HepG2 (cell line): Measurements from ENCODE around the gene ABCC10. TPM values are rescaled to one million over a fixed set of nuclear protein-coding genes. Genes with fewer than 3 reads are reported as not detected.

Source experiments
- AKAP8 ChIP-seq: sonication (generic); formaldehyde crosslinking; IDR thresholded peaks from 2 replicates; pipeline ENCODE4 v1.5.1; 2020; ENCODE audit warnings: mild to moderate bottlenecking, missing genetic modification reagents
- ASH2L ChIP-seq: fragments of 300-600, 200-600 bp; sonication (generic); IDR thresholded peaks from 2 replicates; pipeline ENCODE4 v1.7.0; 2017; ENCODE audit warnings: low read depth, mild to moderate bottlenecking, moderate library complexity, mixed read lengths, low read length; ENCODE audit not compliant: insufficient read length
- ELF4 ChIP-seq: sonication (generic); formaldehyde crosslinking; IDR thresholded peaks from 2 replicates; pipeline ENCODE4 v1.5.0; 2020; ENCODE audit warnings: missing genetic modification reagents, mild to moderate bottlenecking, moderate library complexity, borderline replicate concordance
- GATAD1 ChIP-seq: IDR thresholded peaks from 2 replicates; pipeline ENCODE4 v1.6.1; 2016; ENCODE audit warnings: missing genetic modification reagents, missing compliant biosample characterization
- KDM5A ChIP-seq: fragments of 200-600 bp; sonication (generic); IDR thresholded peaks from 2 replicates; pipeline ENCODE4 v1.7.0; 2018; ENCODE audit warnings: antibody characterized with exemption, mild to moderate bottlenecking, low read length, borderline replicate concordance
- KLF6 ChIP-seq: IDR thresholded peaks from 2 replicates; pipeline ENCODE4 v1.8.0; 2016; ENCODE audit warnings: missing biosample characterization, missing genetic modification reagents
- NCOR1 ChIP-seq: fragments of 200-600 bp; sonication (generic); IDR thresholded peaks from 2 replicates; pipeline ENCODE4 v1.7.0; 2017; ENCODE audit warnings: antibody characterized with exemption, low read length, borderline replicate concordance
- NR2F2 ChIP-seq: IDR thresholded peaks from 2 replicates; pipeline ENCODE4 v1.6.1; 2012; ENCODE audit warnings: low read depth, inconsistent platforms, borderline replicate concordance
- PLRG1 ChIP-seq: fragments of 450-650 bp; conservative IDR thresholded peaks from 2 replicates; pipeline ENCODE4 v1.6.1; 2016
- RAD51 ChIP-seq: fragments of 450-650 bp; IDR thresholded peaks from 2 replicates; pipeline ENCODE4 v1.6.1; 2016; ENCODE audit warnings: borderline replicate concordance
- RARG ChIP-seq: sonication (generic); formaldehyde crosslinking; IDR thresholded peaks from 2 replicates; pipeline ENCODE4 v1.4.0; 2020; ENCODE audit warnings: low read depth, mild to moderate bottlenecking, missing genetic modification reagents
- REL ChIP-seq: sonication (generic); formaldehyde crosslinking; conservative IDR thresholded peaks from 2 replicates; pipeline ENCODE4 v1.8.0; 2022; ENCODE audit warnings: mild to moderate bottlenecking, missing genetic modification reagents, moderate library complexity
- ZNF234 ChIP-seq: sonication (generic); formaldehyde crosslinking; conservative IDR thresholded peaks from 2 replicates; pipeline ENCODE4 v1.5.1; 2020; ENCODE audit warnings: mild to moderate bottlenecking, missing genetic modification reagents
- ZNF451 ChIP-seq: sonication (generic); formaldehyde crosslinking; IDR thresholded peaks from 2 replicates; pipeline ENCODE4 v1.5.0; 2020; ENCODE audit warnings: mild to moderate bottlenecking, missing genetic modification reagents
- ZNF598 ChIP-seq: sonication (generic); formaldehyde crosslinking; IDR thresholded peaks from 2 replicates; pipeline ENCODE4 v1.5.1; 2020; ENCODE audit warnings: mild to moderate bottlenecking, missing genetic modification reagents, borderline replicate concordance
- ZNF777 ChIP-seq: sonication (generic); formaldehyde crosslinking; IDR thresholded peaks from 2 replicates; pipeline ENCODE4 v1.4.0; 2020; ENCODE audit warnings: missing genetic modification reagents
- ZSCAN20 ChIP-seq: sonication (generic); formaldehyde crosslinking; IDR thresholded peaks from 2 replicates; pipeline ENCODE4 v1.4.0; 2020; ENCODE audit warnings: missing genetic modification reagents, mild to moderate bottlenecking, borderline replicate concordance
- polyA plus RNA-seq, 8 experiments: library from polyadenylated mRNA; depleted of rRNA in 3 of 8; stranded (reverse) in 7 of 8; unstranded in 1 of 8; fragments of >200 nt; fragmentation: Illumina TruSeq in 4 of 8; extraction: Trizol in 4 of 8; gene quantifications; 2 replicates each; pipeline versions ENCODE4 v1.2.1 to v1.2.3, GENCODE V29; 2011 to 2016; ENCODE audit warnings: low read depth in 4 of 8, missing spikeins in 1 of 8, mixed read lengths in 1 of 8; ENCODE audit not compliant: insufficient read depth in 1 of 8
- total RNA-seq, 5 experiments: library from RNA; depleted of rRNA; stranded (reverse); fragments of >200 nt; fragmentation: Illumina TruSeq; extraction: Trizol; gene quantifications; 2 replicates each; pipeline ENCODE4 v1.2.3, GENCODE V29; 2016; ENCODE audit warnings: low read depth in 1 of 5
- TF ChIP-seq, protein P1 (sequence below): sonication (generic); formaldehyde crosslinking; IDR thresholded peaks from 2 replicates; pipeline ENCODE4 v1.4.0; 2020; ENCODE audit warnings: missing genetic modification reagents
- TF ChIP-seq, protein P2 (sequence below), 2 experiments: fragments of 450-650 bp in 1 of 2; sonication (generic) in 1 of 2; formaldehyde crosslinking; IDR thresholded peaks; 2 replicates each; pipeline versions ENCODE4 v1.5.0 to v1.8.0; 2020 to 2022; ENCODE audit warnings: mild to moderate bottlenecking in 1 of 2, missing genetic modification reagents in 1 of 2
- TF ChIP-seq, protein P3 (sequence below): sonication (generic); formaldehyde crosslinking; IDR thresholded peaks from 2 replicates; pipeline ENCODE4 v1.5.1; 2020; ENCODE audit warnings: missing genetic modification reagents, mild to moderate bottlenecking, borderline replicate concordance
- TF ChIP-seq, protein P4 (sequence below): sonication (generic); formaldehyde crosslinking; IDR thresholded peaks from 2 replicates; pipeline ENCODE4 v1.4.0; 2020; ENCODE audit warnings: missing genetic modification reagents

Gene ABCC10
- total and polyA plus RNA-seq, 2 of the 13 experiments (the other 11 are each of a cell fraction or from before 2014, with no cell fraction given), result 16.0 to 24.3 TPM

DNA sequence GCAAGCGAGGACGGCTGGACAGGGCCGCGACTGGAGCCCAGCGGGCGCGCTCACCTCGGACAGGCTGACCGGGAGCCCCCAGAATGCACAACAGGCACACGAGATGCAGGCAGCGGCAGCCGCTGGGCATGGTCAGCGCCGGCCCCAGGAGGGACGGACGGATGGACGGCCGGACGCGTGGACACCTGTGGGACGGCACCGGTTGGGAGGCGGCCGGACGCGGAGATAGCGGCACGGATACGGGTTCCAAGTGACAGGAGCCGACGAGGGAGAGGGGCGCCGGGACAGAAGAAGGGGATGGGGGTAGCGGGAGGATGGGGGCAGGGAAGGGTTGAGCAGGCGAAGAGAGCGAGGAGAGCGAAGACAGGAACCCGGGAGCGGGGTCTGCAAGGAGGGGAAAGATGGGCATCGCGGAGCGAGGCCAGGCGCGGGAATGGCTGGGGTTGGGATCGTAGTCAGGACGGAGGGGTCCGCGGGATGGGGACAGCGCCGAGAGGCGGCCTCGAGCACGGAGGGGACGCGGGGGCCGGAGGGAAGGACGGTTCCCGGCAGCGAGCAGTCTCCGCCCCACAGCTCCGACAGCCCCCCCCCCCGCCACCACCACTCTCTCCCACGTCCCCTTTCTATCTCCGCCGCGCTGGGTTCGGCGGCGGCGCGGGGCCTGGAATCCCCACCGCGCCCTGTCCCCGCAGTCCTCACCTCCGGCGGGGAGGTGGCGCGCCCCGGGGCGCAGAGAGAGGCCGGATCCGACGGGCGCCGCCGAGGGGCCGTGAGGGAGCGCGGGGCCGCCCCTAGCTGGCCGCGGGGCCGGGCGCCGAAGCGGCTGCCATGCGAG is 27.6 kb downstream of the ABCC10 start (continued):
- TF ChIP-seq, protein P1, sequence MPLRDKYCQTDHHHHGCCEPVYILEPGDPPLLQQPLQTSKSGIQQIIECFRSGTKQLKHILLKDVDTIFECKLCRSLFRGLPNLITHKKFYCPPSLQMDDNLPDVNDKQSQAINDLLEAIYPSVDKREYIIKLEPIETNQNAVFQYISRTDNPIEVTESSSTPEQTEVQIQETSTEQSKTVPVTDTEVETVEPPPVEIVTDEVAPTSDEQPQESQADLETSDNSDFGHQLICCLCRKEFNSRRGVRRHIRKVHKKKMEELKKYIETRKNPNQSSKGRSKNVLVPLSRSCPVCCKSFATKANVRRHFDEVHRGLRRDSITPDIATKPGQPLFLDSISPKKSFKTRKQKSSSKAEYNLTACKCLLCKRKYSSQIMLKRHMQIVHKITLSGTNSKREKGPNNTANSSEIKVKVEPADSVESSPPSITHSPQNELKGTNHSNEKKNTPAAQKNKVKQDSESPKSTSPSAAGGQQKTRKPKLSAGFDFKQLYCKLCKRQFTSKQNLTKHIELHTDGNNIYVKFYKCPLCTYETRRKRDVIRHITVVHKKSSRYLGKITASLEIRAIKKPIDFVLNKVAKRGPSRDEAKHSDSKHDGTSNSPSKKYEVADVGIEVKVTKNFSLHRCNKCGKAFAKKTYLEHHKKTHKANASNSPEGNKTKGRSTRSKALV (CRISPR knock-in tag), result peak; percentile 97
- TF ChIP-seq GATAD1 (peak; percentile 66), NCOR1 (no peak), REL (CRISPR knock-in tag) (peak; percentile 54; the same call in 1 of the 2 replicates), ZSCAN20 (CRISPR knock-in tag) (peak; percentile 51; the same call in 1 of the 2 replicates), KDM5A (no peak), ZNF234 (peak; percentile 68; the same call in 1 of the 2 replicates), ELF4 (CRISPR knock-in tag) (no peak), ZNF598 (CRISPR knock-in tag) (peak; percentile 88; the same call in 1 of the 2 replicates), ZNF777 (CRISPR knock-in tag) (peak; percentile 85), RARG (CRISPR knock-in tag) (no peak), KLF6 (no peak; the same call in 1 of the 2 replicates), PLRG1 (no peak), NR2F2 (no peak), ASH2L (peak; percentile 68), ZNF451 (CRISPR knock-in tag) (no peak), RAD51 (no peak), AKAP8 (CRISPR knock-in tag) (peak; percentile 95)
- TF ChIP-seq, protein P2, sequence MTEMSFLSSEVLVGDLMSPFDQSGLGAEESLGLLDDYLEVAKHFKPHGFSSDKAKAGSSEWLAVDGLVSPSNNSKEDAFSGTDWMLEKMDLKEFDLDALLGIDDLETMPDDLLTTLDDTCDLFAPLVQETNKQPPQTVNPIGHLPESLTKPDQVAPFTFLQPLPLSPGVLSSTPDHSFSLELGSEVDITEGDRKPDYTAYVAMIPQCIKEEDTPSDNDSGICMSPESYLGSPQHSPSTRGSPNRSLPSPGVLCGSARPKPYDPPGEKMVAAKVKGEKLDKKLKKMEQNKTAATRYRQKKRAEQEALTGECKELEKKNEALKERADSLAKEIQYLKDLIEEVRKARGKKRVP (CRISPR knock-in tag; IDR thresholded peaks at IDR 0.05), result peak; percentile 5 to 42; a peak in 1 of 4 replicates
- TF ChIP-seq, protein P3, sequence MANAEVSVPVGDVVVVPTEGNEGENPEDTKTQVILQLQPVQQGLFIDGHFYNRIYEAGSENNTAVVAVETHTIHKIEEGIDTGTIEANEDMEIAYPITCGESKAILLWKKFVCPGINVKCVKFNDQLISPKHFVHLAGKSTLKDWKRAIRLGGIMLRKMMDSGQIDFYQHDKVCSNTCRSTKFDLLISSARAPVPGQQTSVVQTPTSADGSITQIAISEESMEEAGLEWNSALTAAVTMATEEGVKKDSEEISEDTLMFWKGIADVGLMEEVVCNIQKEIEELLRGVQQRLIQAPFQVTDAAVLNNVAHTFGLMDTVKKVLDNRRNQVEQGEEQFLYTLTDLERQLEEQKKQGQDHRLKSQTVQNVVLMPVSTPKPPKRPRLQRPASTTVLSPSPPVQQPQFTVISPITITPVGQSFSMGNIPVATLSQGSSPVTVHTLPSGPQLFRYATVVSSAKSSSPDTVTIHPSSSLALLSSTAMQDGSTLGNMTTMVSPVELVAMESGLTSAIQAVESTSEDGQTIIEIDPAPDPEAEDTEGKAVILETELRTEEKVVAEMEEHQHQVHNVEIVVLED (CRISPR knock-in tag), result no peak; the same call in 1 of the 2 replicates
- TF ChIP-seq, protein P4, sequence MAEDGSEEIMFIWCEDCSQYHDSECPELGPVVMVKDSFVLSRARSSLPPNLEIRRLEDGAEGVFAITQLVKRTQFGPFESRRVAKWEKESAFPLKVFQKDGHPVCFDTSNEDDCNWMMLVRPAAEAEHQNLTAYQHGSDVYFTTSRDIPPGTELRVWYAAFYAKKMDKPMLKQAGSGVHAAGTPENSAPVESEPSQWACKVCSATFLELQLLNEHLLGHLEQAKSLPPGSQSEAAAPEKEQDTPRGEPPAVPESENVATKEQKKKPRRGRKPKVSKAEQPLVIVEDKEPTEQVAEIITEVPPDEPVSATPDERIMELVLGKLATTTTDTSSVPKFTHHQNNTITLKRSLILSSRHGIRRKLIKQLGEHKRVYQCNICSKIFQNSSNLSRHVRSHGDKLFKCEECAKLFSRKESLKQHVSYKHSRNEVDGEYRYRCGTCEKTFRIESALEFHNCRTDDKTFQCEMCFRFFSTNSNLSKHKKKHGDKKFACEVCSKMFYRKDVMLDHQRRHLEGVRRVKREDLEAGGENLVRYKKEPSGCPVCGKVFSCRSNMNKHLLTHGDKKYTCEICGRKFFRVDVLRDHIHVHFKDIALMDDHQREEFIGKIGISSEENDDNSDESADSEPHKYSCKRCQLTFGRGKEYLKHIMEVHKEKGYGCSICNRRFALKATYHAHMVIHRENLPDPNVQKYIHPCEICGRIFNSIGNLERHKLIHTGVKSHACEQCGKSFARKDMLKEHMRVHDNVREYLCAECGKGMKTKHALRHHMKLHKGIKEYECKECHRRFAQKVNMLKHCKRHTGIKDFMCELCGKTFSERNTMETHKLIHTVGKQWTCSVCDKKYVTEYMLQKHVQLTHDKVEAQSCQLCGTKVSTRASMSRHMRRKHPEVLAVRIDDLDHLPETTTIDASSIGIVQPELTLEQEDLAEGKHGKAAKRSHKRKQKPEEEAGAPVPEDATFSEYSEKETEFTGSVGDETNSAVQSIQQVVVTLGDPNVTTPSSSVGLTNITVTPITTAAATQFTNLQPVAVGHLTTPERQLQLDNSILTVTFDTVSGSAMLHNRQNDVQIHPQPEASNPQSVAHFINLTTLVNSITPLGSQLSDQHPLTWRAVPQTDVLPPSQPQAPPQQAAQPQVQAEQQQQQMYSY (CRISPR knock-in tag), result no peak
